Epithelial cell of esophagus (primary cell): Measurements from ENCODE around the gene SLCO2A1.

Experiments
- DNase-seq: peaks from one replicate; pipeline ENCODE4 v3.0.0; 2010; ENCODE audit warnings: low read depth
- H3K4me3 ChIP-seq: 2 replicates; pipeline ENCODE4 v1.5.1; 2011; ENCODE audit warnings: mild to moderate bottlenecking, low read length, control low read depth
- TF ChIP-seq, protein P1 (sequence below): IDR thresholded peaks from 2 replicates; pipeline ENCODE4 v1.5.1; 2011; ENCODE audit warnings: low read depth, mild to moderate bottlenecking, low read length, control low read depth, inconsistent platforms; ENCODE audit not compliant: insufficient read depth; ENCODE audit errors: missing control alignments

The SLCO2A1 gene

DNA sequence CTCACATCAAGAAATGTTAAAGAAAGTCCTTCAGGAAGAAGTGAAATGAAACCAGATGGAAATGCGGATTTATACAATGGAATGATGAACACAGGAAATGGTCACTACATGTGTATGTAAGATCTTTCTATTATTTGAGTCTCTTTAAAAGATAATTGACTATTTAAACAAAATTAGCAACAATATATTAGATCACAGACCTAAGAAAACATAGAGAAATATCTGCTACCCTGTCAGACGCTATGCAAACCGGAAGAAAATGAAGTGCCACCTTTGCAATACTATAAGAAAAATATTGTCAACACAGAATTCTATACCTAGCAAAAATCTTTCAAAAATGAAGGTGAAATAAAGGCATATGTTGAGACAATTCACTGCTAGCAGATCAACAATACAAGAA, 151.2 kb downstream of the SLCO2A1 start:
- DNase-seq = no peak

More for the DNA sequence above, 151.2 kb downstream of the SLCO2A1 start:
- no peak overlapping the region for H3K4me3 ChIP-seq
- TF ChIP-seq, protein P1, sequence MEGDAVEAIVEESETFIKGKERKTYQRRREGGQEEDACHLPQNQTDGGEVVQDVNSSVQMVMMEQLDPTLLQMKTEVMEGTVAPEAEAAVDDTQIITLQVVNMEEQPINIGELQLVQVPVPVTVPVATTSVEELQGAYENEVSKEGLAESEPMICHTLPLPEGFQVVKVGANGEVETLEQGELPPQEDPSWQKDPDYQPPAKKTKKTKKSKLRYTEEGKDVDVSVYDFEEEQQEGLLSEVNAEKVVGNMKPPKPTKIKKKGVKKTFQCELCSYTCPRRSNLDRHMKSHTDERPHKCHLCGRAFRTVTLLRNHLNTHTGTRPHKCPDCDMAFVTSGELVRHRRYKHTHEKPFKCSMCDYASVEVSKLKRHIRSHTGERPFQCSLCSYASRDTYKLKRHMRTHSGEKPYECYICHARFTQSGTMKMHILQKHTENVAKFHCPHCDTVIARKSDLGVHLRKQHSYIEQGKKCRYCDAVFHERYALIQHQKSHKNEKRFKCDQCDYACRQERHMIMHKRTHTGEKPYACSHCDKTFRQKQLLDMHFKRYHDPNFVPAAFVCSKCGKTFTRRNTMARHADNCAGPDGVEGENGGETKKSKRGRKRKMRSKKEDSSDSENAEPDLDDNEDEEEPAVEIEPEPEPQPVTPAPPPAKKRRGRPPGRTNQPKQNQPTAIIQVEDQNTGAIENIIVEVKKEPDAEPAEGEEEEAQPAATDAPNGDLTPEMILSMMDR = no peak
